ENCODE results near the gene IRAK3. TPM values are rescaled to one million over a fixed set of nuclear protein-coding genes. Genes with fewer than 3 reads are reported as not detected.

The IRAK3 gene
- total and polyA plus RNA-seq, 2 experiments from 2014 or later = 1.2 to 8.6 TPM

DNA sequence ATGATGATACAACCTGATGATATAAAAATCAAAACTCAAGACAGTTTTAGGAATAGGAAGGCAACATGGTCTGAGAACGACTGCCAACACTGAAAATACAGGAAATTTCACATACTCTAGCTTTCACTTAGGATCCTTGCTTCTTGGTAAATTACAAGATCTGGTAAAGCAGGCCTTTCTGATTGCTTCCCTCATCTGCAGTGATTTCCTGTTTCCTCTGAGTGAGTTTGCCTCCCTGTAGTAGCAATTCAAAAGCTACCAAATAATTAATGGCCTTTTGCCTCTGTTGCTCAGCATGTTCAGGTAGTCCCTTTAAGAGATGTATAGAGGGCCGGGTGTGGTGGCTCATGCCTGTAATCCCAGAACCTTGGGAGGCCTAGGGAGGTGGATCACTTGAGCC, 2.0 kb upstream of the IRAK3 start:
- peaks cover 3% of the 10 kb centered on the region for H3K79me2 ChIP-seq
- TF ChIP-seq EZH2phosphoT487 (IDR thresholded peaks at IDR 0.05; ENCODE audit: low read depth, severe bottlenecking, unreplicated experiment) = no peak
- no peak overlapping the region for H3K27ac ChIP-seq
- no peak overlapping the region for H3K4me2 ChIP-seq
- H3K9me3 ChIP-seq (ENCODE audit: low read depth) = no peaks in the 10 kb centered on the region
- WGBS (ENCODE audit: low lambda C conversion rate, missing lambda C conversion rate) = 97% methylated on average over 2 of the region's 2 CpGs
- no peak overlapping the region for H3K4me3 ChIP-seq
- no peak overlapping the region for H2AFZ ChIP-seq
- DNase-seq (ENCODE audit: low spot score) = no peak
- H3K9me2 ChIP-seq (replicated peaks; ENCODE audit: insufficient read depth) = no peaks in the 10 kb centered on the region
- no peaks in the 10 kb centered on the region for H4K20me1 ChIP-seq (ENCODE audit: insufficient read depth, poor library complexity, severe bottlenecking)
- H3K27me3 ChIP-seq = peaks cover 10% of the 10 kb centered on the region
- no peaks in the 10 kb centered on the region for H3K4me1 ChIP-seq (ENCODE audit: insufficient read depth)
- no peaks in the 10 kb centered on the region for H3K36me3 ChIP-seq (replicated peaks; ENCODE audit: insufficient read depth, low read depth)

- 95% methylated on average over 4 of the region's 4 CpGs for WGBS (ENCODE audit: low lambda C conversion rate, missing lambda C conversion rate)
Observed at GRCh38 chr12:66187821-66188220, 1.2 kb upstream of the IRAK3 start.

GRCh38 chr12:66189486-66189843, 451 bp downstream of the IRAK3 start:
- H3K9me3 ChIP-seq (ENCODE audit: low read depth) = no peaks in the 10 kb centered on the region
- H3K4me1 ChIP-seq (ENCODE audit: insufficient read depth) = no peaks in the 10 kb centered on the region
- H3K4me3 ChIP-seq = peak overlapping the region; percentile 37
- no peak for DNase-seq (ENCODE audit: low spot score)
- no peaks in the 10 kb centered on the region for H3K9me2 ChIP-seq (replicated peaks; ENCODE audit: insufficient read depth)
- H4K20me1 ChIP-seq (ENCODE audit: insufficient read depth, poor library complexity, severe bottlenecking) = no peaks in the 10 kb centered on the region
- TF ChIP-seq EZH2phosphoT487 (IDR thresholded peaks at IDR 0.05; ENCODE audit: low read depth, severe bottlenecking, unreplicated experiment) = no peak
- TF ChIP-seq EZH2 (IDR thresholded peaks at IDR 0.05; ENCODE audit: borderline replicate concordance) = no peak
- TF ChIP-seq CTCF (IDR thresholded peaks at IDR 0.05; ENCODE audit: poor library complexity) = no peak
- peaks cover 3% of the 10 kb centered on the region for H3K79me2 ChIP-seq
- WGBS (ENCODE audit: low lambda C conversion rate, missing lambda C conversion rate) = 36% methylated on average over 9 of the region's 18 CpGs
- H3K27me3 ChIP-seq = peaks cover 7% of the 10 kb centered on the region
- H3K27ac ChIP-seq = peak overlapping the region; percentile 83
- peak overlapping the region; percentile 84 for H2AFZ ChIP-seq
- no peaks in the 10 kb centered on the region for H3K36me3 ChIP-seq (replicated peaks; ENCODE audit: insufficient read depth, low read depth)
- peak overlapping the region; percentile 86 for H3K4me2 ChIP-seq

More at GRCh38 chr12:66187821-66188220, 1.2 kb upstream of the IRAK3 start:
- DNase-seq (ENCODE audit: low spot score) = no peak
- Histone ChIP-seq H3K4me1 (ENCODE audit: insufficient read depth) (no peaks in the 10 kb centered on the region), H3K4me3 (no peak overlapping the region), H3K4me2 (no peak overlapping the region), H3K36me3 (replicated peaks; ENCODE audit: insufficient read depth, low read depth) (no peaks in the 10 kb centered on the region), H3K27me3 (peaks cover 10% of the 10 kb centered on the region), H3K9me3 (ENCODE audit: low read depth) (no peaks in the 10 kb centered on the region), H3K9me2 (replicated peaks; ENCODE audit: insufficient read depth) (no peaks in the 10 kb centered on the region), H4K20me1 (ENCODE audit: insufficient read depth, poor library complexity, severe bottlenecking) (no peaks in the 10 kb centered on the region), H3K27ac (no peak overlapping the region), H2AFZ (no peak overlapping the region), H3K79me2 (peaks cover 3% of the 10 kb centered on the region)
- TF ChIP-seq EZH2 (IDR thresholded peaks at IDR 0.05; ENCODE audit: borderline replicate concordance) (no peak), EZH2phosphoT487 (IDR thresholded peaks at IDR 0.05; ENCODE audit: low read depth, severe bottlenecking, unreplicated experiment) (no peak), CTCF (IDR thresholded peaks at IDR 0.05; ENCODE audit: poor library complexity) (no peak)

- H3K27ac ChIP-seq = peak overlapping the region; percentile 83
- no peaks in the 10 kb centered on the region for H3K9me3 ChIP-seq (ENCODE audit: low read depth)
- TF ChIP-seq EZH2phosphoT487 (IDR thresholded peaks at IDR 0.05; ENCODE audit: low read depth, severe bottlenecking, unreplicated experiment) (no peak), EZH2 (IDR thresholded peaks at IDR 0.05; ENCODE audit: borderline replicate concordance) (no peak), CTCF (IDR thresholded peaks at IDR 0.05; ENCODE audit: poor library complexity) (no peak)
- H3K9me2 ChIP-seq (replicated peaks; ENCODE audit: insufficient read depth) = no peaks in the 10 kb centered on the region
- no peak for DNase-seq (ENCODE audit: low spot score)
- peaks cover 3% of the 10 kb centered on the region for H3K79me2 ChIP-seq
- H3K4me1 ChIP-seq (ENCODE audit: insufficient read depth) = no peaks in the 10 kb centered on the region
- H3K36me3 ChIP-seq (replicated peaks; ENCODE audit: insufficient read depth, low read depth) = no peaks in the 10 kb centered on the region
- H3K4me2 ChIP-seq = peak overlapping the region; percentile 86
- H3K4me3 ChIP-seq = peak overlapping the region; percentile 37
- H3K27me3 ChIP-seq = peaks cover 7% of the 10 kb centered on the region
- peak overlapping the region; percentile 84 for H2AFZ ChIP-seq
- H4K20me1 ChIP-seq (ENCODE audit: insufficient read depth, poor library complexity, severe bottlenecking) = no peaks in the 10 kb centered on the region
- 84% methylated on average over 6 of the region's 6 CpGs for WGBS (ENCODE audit: low lambda C conversion rate, missing lambda C conversion rate)
Observed at GRCh38 chr12:66189889-66190288, 875 bp downstream of the IRAK3 start.
